ENCODE results near the gene RGS9BP.
"Not testable (repeated sequence)": the region's sequence is repeated elsewhere in the genome, so short reads cannot be mapped to it uniquely, and the experiment has no call there.

Gene RGS9BP, protein sequence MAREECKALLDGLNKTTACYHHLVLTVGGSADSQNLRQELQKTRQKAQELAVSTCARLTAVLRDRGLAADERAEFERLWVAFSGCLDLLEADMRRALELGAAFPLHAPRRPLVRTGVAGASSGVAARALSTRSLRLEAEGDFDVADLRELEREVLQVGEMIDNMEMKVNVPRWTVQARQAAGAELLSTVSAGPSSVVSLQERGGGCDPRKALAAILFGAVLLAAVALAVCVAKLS

DNA sequence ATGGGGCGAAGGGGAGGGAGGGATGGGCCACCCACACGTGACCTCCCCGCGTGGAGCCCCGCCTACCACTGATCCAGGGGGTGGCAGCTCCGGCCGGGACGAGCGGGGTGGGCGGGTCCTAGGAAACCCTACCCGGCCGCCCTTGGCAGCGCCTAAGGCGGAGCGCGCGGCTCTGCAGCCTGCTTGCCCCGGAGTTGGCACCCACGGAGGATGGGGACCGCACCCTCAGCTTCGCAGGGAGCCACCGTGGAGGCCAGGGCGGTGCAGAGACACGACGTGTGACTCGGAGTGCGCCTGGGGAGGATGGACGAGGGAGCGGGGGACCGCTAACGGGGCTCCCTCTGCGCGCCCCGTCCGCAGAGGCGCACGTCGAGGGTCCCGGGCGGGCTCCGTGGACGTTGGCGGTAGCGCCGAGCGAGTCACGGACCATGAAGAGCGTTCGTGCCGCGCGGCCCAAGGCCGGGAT, at the start of gene RGS9BP:
RGS9BP (plus strand) TSS at position 129 of the 466 bp plus-strand sequence. CDS start 416 bp downstream, outside the sequence.
- FAIRE-seq, result no peak

- FAIRE-seq, result no peak
Measured at GRCh38 chr19:32626969-32627368, 48.7 kb upstream of the RGS9BP start.

DNA sequence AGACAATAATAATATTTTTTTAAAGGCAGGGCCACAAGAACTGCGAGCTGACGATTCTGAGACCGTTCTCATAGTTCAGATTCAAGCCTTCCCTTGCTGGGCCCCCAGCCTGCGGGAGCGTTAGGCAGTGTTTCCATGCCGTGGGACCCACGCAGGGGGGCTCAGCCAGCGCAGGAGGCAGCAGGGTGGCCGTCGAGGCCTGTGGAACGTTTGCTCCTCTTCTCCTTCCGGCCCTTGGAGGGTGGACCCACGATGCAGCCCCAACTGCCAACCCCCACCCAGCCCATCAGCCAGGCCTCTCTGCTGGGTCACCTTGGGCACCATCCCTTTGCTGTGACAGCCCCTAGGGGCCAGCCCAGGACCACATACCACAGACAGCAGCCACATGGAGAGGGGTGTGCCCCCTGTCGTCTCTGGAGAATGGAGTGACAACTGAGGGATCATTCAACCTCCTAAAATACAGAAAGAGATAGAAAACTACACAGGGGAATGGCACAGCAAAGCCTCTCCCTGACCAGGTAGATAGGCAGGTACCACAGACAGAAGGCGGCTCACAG, 47.9 kb upstream of the RGS9BP start:
- no peak for FAIRE-seq

GRCh38 chr19:32630338-32630737, 45.3 kb upstream of the RGS9BP start:
- FAIRE-seq, result no peak

DNA sequence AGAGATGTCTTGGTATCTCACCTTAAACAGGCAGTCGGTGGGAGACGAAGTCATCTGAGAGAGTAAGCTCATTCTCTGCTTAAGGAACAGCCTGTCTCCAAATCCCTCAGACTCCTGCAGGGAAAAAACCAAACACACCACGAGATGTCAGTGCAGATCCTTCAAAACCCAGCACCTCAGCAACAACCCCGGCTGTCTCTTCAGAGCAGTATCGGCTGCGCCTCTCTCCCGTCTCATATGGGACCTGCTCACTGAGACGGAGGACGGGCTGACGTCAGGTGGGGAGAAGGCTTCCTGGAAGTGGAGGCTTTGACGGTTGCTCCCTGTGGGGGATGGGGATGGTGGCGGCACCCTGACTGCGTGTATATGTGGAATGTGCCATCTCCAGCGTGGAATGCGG, 44.3 kb upstream of the RGS9BP start:
- no peak for FAIRE-seq

DNA sequence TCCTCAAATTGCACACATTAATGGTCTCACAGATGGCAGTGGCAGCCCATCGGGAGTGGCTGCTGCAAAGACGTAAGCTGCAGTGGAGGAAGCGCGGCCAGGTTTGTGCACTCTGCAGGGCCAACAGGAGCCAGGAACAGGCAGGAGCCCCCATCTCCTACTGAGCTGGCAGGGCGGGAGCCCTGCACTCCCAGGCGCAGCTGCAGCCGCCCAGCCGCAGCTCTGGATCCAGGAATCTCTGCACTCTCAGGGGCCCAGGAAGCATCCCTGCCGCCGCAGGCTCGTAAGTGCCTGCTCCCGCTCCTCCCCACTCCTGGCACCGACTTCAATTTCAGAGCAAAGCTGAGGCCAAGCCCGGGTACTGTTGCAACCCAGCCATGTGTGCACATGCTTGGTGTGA, 38.2 kb upstream of the RGS9BP start:
- FAIRE-seq, result no peak

- FAIRE-seq, result no peak
Measured at GRCh38 chr19:32638625-32639024, 37.0 kb upstream of the RGS9BP start.

DNA sequence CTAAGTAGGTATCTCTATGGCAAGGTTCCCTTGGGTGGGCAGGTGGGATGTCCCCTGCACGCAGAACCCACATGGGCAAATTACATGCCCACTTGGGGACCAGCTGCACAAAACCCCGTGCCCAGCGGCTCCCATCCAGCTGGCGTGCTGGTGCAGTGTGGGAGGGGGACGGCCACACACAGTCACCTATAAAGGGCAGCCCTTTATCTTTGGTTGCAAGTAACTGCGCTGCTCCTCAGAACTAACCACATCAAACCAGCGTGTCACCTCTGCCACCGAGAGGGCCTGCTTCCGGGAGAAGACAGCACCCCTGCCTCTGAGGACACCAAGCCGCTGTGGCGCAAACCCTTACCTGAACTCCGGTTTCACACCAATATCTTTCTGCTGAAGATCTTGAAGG, 32.9 kb upstream of the RGS9BP start:
- FAIRE-seq, result no peak

- no peak for FAIRE-seq
Measured at GRCh38 chr19:32646556-32646955, 29.1 kb upstream of the RGS9BP start.

DNA sequence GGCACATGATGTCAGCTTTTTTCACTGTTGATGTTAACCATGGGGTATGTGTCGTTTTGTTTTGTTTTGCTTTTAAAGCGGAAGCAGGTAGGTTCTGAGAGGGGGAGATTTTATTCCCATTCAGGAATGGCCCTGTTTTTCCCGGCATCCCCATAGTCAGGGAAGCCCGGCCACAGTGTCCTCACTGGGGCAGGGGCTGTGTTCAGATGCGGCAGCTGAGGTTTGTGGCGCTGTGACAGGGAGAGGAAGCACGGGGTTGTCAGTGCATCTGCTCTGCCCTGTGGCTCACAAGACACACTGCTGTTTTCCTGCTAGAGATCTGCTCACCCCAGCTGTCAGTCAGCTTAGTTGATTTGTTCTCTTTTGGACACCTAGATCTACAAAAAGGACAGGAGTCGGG, 28.3 kb upstream of the RGS9BP start:
- FAIRE-seq, result no peak

DNA sequence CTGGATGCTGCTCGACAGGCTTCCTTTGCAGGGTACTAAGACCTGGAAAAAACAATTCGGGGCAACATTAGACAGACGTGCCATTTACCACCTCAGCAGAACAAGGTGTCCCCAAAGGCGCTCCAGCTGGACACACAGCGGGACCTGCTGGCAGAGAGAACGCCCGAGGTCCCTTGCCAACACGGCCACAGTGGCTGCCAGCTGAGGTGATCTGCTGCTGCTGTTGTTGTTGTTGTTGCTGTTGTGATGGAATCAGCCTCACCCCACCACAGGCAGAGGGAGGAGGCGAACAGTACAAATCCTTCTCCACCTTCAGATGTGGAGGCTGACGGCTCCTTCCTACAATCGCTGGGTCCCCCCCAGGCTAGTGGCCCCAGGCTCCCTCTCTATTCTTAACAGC, 25.9 kb upstream of the RGS9BP start:
- FAIRE-seq, result no peak

GRCh38 chr19:32650671-32651070, 25.0 kb upstream of the RGS9BP start:
- FAIRE-seq, result no peak

DNA sequence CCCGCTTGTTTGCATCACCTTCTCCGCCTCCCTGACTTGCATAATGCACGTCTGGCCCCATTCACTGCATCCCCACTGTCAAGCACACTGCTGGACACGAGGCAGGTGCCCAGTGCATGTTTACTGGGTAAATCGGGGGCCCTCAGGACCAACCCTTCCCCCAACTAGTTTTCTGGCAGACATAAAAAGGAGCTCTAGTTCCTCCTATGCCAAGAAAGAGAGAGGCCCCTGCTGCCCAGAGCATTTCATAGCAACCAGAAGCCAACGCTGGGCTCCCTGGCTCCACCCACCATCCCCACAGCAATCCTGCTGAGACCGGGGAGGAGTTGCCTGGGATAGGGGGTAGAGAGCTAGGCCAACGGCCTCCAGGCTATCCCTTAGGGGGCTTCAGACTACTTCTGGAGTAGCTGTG, 23.9 kb upstream of the RGS9BP start:
- FAIRE-seq, result no peak

- not testable (repeated sequence) for FAIRE-seq
Measured at GRCh38 chr19:32652331-32652730, 23.3 kb upstream of the RGS9BP start.

DNA sequence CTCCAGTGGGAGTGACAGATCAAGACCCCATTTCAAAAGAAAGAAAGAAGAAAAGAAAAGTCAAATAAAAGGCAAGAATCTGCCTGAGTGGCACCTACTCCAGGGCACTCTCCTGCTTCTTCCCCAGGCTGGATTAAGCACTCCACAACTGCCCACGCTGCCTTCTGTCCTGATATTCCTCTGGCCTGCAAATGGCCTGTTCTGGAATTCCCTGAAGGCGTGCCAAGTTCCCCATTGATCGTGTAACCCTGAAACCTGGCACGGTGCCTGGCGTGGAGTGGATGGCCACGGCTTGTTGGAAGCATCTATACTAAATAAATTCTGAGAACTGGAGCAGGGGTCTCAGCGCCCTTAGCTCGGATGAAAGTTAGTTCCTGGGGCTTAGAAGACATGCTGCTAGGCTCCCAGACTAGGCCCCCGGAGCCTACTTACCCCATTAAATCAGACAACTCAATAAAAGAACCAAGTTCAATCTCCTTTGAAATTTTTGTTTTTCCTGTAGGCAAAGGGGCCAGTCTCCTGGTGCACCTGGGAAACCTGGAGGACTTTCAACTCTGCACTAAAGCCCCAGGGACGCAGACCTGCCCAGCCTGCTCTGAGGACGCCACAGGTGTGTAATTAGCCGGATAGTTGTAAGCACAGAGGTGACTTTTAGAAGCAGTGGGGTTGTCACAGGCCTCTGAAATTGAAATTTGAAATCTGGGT, 22.6 kb upstream of the RGS9BP start:
- no peak for FAIRE-seq

GRCh38 chr19:32653599-32653915, 22.1 kb upstream of the RGS9BP start:
- no peak for FAIRE-seq

GRCh38 chr19:32656379-32656778, 19.3 kb upstream of the RGS9BP start:
- not testable (repeated sequence) for FAIRE-seq

GRCh38 chr19:32658075-32658474, 17.6 kb upstream of the RGS9BP start:
- no peak for FAIRE-seq

- FAIRE-seq, result no peak
Measured at GRCh38 chr19:32658527-32658926, 17.1 kb upstream of the RGS9BP start.

- FAIRE-seq, result no peak
Measured at GRCh38 chr19:32661318-32661717, 14.3 kb upstream of the RGS9BP start.

DNA sequence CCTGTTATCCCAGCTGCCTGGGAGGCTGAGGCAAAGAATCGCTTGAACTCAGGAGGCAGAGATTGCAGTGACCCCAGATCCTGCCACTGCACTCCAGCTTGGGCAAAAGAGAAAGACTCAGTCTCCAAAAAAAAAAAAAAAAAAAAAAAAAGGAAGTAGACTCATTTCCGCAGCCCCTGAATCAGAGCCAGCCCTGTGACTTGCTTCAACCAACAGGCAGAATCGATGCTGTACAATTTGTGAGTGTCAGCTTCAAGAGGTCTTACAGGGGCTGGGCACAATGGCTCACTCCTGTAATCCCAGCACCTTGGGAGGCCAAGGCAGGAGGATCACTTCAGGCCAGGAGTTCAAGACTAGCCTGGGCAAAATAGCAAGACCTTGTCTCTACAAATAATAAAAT, 13.5 kb upstream of the RGS9BP start:
- FAIRE-seq, result no peak

GRCh38 chr19:32666084-32666483, 9.6 kb upstream of the RGS9BP start:
- FAIRE-seq, result no peak

- no peak for FAIRE-seq
Measured at GRCh38 chr19:32669310-32669709, 6.3 kb upstream of the RGS9BP start.

DNA sequence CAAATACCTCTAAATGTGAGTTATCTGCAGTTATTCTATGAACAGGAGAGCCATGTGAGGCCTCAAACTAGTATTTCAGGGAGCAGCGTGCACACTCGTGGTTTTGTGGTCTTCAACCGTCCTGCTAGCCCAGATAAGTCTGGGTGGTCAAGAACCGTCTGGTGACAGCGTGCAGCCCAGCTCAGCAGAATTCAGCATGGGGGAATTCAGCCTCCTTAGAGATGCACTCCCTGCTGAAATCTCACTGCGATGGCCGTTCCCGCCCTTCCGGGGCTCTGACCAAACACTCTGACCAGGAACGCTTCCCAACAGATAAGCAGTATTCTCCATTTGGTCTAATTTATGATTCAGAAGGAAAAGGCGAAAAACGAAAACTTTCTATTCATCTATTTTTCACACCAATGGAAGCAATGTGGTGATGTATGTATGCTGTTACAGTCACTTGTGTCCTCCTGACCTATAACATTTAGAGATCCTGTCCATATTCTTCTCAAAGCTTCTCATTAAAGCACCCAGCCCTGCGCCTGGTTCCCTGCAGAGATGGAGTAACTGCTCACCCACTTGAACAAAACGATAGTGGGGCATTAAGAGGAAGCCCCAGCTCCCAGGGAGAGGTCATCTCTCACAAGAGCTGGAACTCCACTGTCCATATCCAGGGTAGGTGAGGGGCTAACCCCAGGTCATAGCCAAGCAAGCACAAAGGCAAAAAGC, 3.6 kb upstream of the RGS9BP start:
- no peak for FAIRE-seq

All from A204.1 (cell line).